Hematopoietic multipotent progenitor cell (in vitro differentiated cells): ENCODE data around the gene USP47. TPM values are rescaled to one million over a fixed set of nuclear protein-coding genes. Genes with fewer than 3 reads are reported as not detected.

Experiments
- DNase-seq, 3 donors: peaks; one replicate each; pipeline ENCODE4 v3.0.0-alpha.2; 2011 to 2015; ENCODE audit warnings: low read depth in 2 of 3, low spot score in 2 of 3
- total RNA-seq: library from RNA; depleted of rRNA; stranded (reverse); fragments of >200 nt; gene quantifications from one replicate; pipeline ENCODE4 v1.2.3, GENCODE V29; 2012

The USP47 gene
- total RNA-seq, 1 donor: 32.6 TPM

- no peak for DNase-seq
These were observed 23.0 kb downstream of the USP47 start for GRCh38 chr11:11864803-11865202.

GRCh38 chr11:11865449-11865848 is 23.7 kb downstream of the USP47 start:
- no peak for DNase-seq

GRCh38 chr11:11866203-11866602 is 24.4 kb downstream of the USP47 start:
- DNase-seq: no peak

- DNase-seq: no peak
These were observed 25.9 kb downstream of the USP47 start for GRCh38 chr11:11867720-11868119.

- DNase-seq: no peak
These were observed 30.2 kb downstream of the USP47 start for GRCh38 chr11:11871991-11872401.

- DNase-seq: no peak
These were observed 34.7 kb downstream of the USP47 start for GRCh38 chr11:11876458-11876857.

- no peak for DNase-seq
These were observed 38.4 kb downstream of the USP47 start for GRCh38 chr11:11880179-11880578.

- DNase-seq: no peak
These were observed 40.8 kb downstream of the USP47 start for GRCh38 chr11:11882539-11882938.

GRCh38 chr11:11884351-11884750 is 42.6 kb downstream of the USP47 start:
- peak in 1 of 3 donors; percentile 16 for DNase-seq

- DNase-seq: no peak
These were observed 43.2 kb downstream of the USP47 start for GRCh38 chr11:11884774-11885481.

- no peak for DNase-seq
These were observed 52.7 kb downstream of the USP47 start for GRCh38 chr11:11894486-11894885.

- DNase-seq: peak in 1 of 3 donors; percentile 24
These were observed 53.9 kb downstream of the USP47 start for GRCh38 chr11:11895672-11896071.

- DNase-seq: no peak
These were observed 56.9 kb downstream of the USP47 start for GRCh38 chr11:11898648-11899047.

GRCh38 chr11:11899401-11899800 is 57.6 kb downstream of the USP47 start:
- DNase-seq: no peak

GRCh38 chr11:11901929-11902328 is 60.2 kb downstream of the USP47 start:
- no peak for DNase-seq

- DNase-seq: no peak
These were observed 68.0 kb downstream of the USP47 start for GRCh38 chr11:11909727-11910126.

- DNase-seq: no peak
These were observed 68.8 kb downstream of the USP47 start for GRCh38 chr11:11910541-11910940.

- no peak for DNase-seq
These were observed 71.6 kb downstream of the USP47 start for GRCh38 chr11:11913395-11913794.

GRCh38 chr11:11915625-11916024 is 73.9 kb downstream of the USP47 start:
- no peak for DNase-seq

- no peak for DNase-seq
These were observed 75.2 kb downstream of the USP47 start for GRCh38 chr11:11916981-11917399.

- DNase-seq: no peak
These were observed 82.1 kb downstream of the USP47 start for GRCh38 chr11:11923828-11924227.

- no peak for DNase-seq
These were observed 88.1 kb downstream of the USP47 start for GRCh38 chr11:11929920-11930319.
